ENCODE measurements around the gene CBX3. TPM values are rescaled to one million over a fixed set of nuclear protein-coding genes. Genes with fewer than 3 reads are reported as not detected.
"Not testable (repeated sequence)": the region's sequence is repeated elsewhere in the genome, so short reads cannot be mapped to it uniquely, and the experiment has no call there.

CBX3 gene
- total RNA-seq, 1 donor from 2014 or later, result 32.1 TPM

DNA sequence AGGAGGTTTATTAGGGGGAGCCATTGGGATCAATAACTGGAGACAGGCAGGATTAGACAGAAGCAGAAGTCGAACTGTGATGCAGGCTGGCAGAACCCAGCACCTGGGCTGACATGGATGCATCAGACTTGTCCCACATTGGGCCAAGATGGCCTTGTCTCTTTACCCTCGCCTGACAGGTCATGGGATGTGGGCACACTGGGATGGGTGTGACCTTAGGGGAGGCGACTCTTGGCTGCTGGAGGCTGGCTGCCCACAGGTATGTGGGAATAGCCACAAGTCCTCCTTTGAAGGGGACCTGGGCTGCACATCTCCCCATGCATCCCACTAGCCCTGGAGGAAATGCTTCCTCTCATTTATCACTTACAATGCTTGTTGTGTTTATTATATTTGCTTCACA, 32.3 kb upstream of the CBX3 start:
- H3K27me3 ChIP-seq, result no peaks in the 10 kb centered on the region
- no peaks in the 10 kb centered on the region for H3K9me3 ChIP-seq
- no peak overlapping the region for H3K27ac ChIP-seq
- TF ChIP-seq, protein P1, sequence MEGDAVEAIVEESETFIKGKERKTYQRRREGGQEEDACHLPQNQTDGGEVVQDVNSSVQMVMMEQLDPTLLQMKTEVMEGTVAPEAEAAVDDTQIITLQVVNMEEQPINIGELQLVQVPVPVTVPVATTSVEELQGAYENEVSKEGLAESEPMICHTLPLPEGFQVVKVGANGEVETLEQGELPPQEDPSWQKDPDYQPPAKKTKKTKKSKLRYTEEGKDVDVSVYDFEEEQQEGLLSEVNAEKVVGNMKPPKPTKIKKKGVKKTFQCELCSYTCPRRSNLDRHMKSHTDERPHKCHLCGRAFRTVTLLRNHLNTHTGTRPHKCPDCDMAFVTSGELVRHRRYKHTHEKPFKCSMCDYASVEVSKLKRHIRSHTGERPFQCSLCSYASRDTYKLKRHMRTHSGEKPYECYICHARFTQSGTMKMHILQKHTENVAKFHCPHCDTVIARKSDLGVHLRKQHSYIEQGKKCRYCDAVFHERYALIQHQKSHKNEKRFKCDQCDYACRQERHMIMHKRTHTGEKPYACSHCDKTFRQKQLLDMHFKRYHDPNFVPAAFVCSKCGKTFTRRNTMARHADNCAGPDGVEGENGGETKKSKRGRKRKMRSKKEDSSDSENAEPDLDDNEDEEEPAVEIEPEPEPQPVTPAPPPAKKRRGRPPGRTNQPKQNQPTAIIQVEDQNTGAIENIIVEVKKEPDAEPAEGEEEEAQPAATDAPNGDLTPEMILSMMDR (IDR thresholded peaks at IDR 0.05), result no peak
- H3K4me3 ChIP-seq, result no peak overlapping the region
- no peaks in the 10 kb centered on the region for H3K4me1 ChIP-seq
- no peak for DNase-seq (ENCODE audit: low spot score in 2 of 2)
- peaks cover 0 to 8% of the 10 kb centered on the region in 2 donors for H3K36me3 ChIP-seq
- intact Hi-C loops (cut with DNase I), result no loop called here

DNA sequence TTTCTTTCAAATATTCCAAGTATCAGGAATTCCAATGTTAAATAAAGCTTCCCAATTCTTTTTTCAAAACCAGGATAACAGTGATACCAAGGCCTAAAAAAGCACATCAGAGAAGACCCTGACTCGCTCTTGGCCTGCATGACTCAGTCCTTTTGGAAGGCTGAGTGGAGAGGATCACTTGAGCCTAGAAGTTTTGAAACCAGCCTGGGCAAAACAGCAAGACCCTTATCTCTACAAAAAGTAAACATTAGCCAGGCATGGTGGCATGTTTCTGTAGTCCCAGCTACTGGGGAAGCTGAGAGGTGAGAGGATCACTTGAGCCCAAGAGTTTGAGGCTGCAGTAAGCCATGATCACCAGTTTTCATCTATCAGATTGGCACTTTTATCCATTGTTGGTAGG, 30.9 kb upstream of the CBX3 start:
- no peaks in the 10 kb centered on the region for H3K4me1 ChIP-seq
- TF ChIP-seq, protein P1 (IDR thresholded peaks at IDR 0.05), result no peak
- H3K4me3 ChIP-seq, result no peak overlapping the region
- no peak overlapping the region for H3K27ac ChIP-seq
- H3K36me3 ChIP-seq, result peaks cover 0 to 8% of the 10 kb centered on the region in 2 donors
- H3K27me3 ChIP-seq, result no peaks in the 10 kb centered on the region
- intact Hi-C loops (cut with DNase I), result no loop called here
- DNase-seq (ENCODE audit: low spot score in 2 of 2), result no peak
- H3K9me3 ChIP-seq, result no peaks in the 10 kb centered on the region

DNA sequence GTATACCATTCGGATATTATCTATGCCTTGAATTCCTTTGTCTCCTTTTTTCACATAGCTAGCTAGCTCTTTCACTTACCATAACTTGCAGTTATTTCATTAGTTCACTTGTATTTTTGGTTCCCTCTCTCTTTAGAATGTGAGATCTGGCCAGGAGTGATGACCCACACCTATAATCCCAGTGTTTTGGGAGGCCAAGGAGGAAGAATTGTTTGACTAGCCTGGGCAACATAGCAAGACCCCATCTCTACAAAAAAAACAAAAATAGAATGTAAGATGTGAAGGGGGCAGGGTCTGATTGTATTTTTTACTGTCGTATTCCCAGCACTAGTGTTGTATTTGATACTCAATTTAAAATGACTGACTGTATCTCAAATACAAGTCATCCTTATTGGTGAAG, 29.9 kb upstream of the CBX3 start:
- Histone ChIP-seq H3K27ac (no peak overlapping the region), H3K36me3 (peaks cover 0 to 8% of the 10 kb centered on the region in 2 donors), H3K4me3 (no peak overlapping the region), H3K27me3 (no peaks in the 10 kb centered on the region), H3K4me1 (no peaks in the 10 kb centered on the region), H3K9me3 (no peaks in the 10 kb centered on the region)
- TF ChIP-seq, protein P1 (IDR thresholded peaks at IDR 0.05), result no peak
- no peak for DNase-seq (ENCODE audit: low spot score in 2 of 2)
- intact Hi-C loops (cut with DNase I), result no loop called here

DNA sequence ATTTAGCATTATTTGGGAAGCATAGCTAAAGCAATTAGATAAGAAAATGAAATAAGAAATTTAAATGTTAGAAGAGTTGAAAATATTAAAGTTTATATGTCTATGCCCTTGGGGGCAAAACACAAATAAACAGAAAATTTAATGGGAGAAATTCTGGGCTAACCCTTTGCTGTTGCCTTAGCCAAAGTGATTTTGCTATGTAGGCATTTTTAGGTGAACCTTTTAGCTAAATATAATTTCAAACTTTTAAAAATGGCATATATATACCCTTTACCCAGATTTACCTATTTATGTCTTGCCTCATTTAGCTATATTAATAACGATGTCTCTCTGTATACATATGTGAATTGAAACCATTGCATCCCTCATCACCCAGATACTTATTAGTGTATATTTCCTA, 29.5 kb upstream of the CBX3 start:
- TF ChIP-seq, protein P1 (IDR thresholded peaks at IDR 0.05), result no peak
- intact Hi-C loops (cut with DNase I), result no loop called here
- H3K27ac ChIP-seq, result no peak overlapping the region

DNA sequence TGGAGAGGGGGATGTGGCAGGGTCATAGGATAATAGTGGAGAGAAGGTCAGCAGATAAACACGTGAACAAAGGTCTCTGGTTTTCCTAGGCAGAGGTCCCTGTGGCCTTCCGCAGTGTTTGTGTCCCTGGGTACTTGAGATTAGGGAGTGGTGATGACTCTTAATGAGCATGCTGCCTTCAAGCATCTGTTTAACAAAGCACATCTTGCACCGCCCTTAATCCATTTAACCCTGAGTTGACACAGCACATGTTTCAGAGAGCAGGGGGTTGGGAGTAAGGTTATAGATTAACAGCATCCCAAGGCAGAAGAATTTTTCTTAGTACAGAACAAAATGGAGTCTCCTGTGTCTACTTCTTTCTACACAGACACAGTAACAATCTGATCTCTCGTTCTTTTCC, 25.6 kb upstream of the CBX3 start:
- H3K27ac ChIP-seq; H3K4me1 ChIP-seq; H3K4me3 ChIP-seq; H3K9me3 ChIP-seq; H3K36me3 ChIP-seq; intact Hi-C loops (cut with DNase I); H3K27me3 ChIP-seq; DNase-seq (ENCODE audit: low spot score in 2 of 2): not testable (repeated sequence)

More for the DNA sequence above, 29.5 kb upstream of the CBX3 start:
- Histone ChIP-seq H3K9me3 (no peaks in the 10 kb centered on the region), H3K4me3 (no peak overlapping the region), H3K36me3 (peaks cover 0 to 8% of the 10 kb centered on the region in 2 donors), H3K27me3 (no peaks in the 10 kb centered on the region), H3K4me1 (no peaks in the 10 kb centered on the region)
- no peak for DNase-seq (ENCODE audit: low spot score in 2 of 2)

DNA sequence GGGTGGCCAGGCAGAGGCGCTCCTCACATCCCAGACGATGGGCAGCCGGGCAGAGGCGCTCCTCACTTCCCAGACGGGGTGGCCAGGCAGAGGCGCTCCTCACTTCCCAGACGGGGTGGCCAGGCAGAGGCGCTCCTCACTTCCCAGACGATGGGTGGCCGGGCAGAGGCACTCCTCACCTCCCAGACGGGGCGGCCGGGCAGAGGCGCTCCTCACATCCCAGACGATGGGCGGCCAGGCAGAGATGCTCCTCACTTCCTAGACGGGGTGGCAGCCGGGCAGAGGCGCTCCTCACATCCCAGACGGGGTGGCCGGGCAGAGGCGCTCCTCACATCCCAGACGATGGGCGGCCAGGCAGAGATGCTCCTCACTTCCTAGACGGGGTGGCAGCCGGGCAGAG, 24.8 kb upstream of the CBX3 start:
- intact Hi-C loops (cut with DNase I); H3K9me3 ChIP-seq; DNase-seq (ENCODE audit: low spot score in 2 of 2); H3K36me3 ChIP-seq; H3K27ac ChIP-seq; H3K27me3 ChIP-seq; H3K4me1 ChIP-seq; H3K4me3 ChIP-seq: not testable (repeated sequence)

DNA sequence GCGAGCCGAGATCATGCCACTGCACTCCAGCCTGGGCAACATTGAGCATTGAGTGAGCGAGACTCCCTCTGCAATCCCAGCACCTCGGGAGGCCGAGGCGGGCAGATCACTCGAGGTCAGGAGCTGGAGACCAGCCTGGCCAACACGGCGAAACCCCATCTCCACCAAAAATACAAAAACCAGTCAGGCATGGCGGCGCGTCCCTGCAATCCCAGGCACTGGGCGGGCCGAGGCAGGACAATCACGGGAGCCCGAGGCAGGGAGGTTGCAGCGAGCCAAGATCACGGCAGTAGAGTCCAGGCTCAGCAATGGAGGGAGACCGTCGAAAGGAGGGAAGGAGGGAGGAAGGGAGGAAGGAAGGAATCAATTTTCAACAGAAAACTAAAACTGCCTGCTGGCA, 24.3 kb upstream of the CBX3 start:
- H3K4me3 ChIP-seq; DNase-seq (ENCODE audit: low spot score in 2 of 2); H3K27ac ChIP-seq; H3K4me1 ChIP-seq; H3K36me3 ChIP-seq; H3K27me3 ChIP-seq; intact Hi-C loops (cut with DNase I); H3K9me3 ChIP-seq: not testable (repeated sequence)
